ENCODE measurements around the gene PRKAA2. TPM values are rescaled to one million over a fixed set of nuclear protein-coding genes. Genes with fewer than 3 reads are reported as not detected.

The PRKAA2 gene
- total and polyA plus RNA-seq, 2 of the 13 experiments (the other 11 are each of a cell fraction or from before 2014, with no cell fraction given) = 6.0 to 7.5 TPM

DNA sequence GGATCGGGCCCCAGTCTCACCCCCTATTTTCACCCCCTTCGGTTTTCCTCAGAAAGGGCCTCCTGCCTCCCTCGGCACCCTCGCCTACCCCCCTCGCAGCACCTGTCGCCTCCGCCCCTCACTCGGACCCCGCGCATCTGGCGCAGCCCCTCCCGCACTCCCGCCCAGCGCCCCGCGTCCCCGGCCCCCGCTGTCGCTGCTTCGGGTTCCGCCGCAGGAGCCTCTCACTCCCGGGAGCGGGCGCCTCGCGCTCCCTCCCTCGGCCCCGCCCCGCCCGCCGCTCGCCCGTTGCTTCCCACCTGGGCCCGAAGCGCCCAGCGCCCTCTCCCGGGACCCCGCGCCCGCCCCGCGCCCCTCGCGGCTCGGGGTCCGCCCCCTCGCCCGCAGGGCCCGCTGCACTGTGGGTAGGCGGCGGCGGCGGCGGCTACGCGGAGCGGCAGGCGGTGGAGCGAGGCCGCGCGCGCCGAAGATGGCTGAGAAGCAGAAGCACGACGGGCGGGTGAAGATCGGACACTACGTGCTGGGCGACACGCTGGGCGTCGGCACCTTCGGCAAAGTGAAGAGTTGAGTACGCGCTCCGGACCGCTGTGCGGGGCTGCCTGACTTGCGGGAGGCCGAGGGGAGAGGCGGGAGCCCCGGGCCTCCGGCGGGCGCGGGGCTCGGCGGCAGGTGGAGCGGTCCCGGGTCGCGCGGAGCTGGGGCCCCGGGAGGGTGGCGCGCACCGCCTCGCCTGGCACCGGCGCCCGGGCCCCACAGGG, at the start of gene PRKAA2 (continued):
- TF ChIP-seq, protein P1, sequence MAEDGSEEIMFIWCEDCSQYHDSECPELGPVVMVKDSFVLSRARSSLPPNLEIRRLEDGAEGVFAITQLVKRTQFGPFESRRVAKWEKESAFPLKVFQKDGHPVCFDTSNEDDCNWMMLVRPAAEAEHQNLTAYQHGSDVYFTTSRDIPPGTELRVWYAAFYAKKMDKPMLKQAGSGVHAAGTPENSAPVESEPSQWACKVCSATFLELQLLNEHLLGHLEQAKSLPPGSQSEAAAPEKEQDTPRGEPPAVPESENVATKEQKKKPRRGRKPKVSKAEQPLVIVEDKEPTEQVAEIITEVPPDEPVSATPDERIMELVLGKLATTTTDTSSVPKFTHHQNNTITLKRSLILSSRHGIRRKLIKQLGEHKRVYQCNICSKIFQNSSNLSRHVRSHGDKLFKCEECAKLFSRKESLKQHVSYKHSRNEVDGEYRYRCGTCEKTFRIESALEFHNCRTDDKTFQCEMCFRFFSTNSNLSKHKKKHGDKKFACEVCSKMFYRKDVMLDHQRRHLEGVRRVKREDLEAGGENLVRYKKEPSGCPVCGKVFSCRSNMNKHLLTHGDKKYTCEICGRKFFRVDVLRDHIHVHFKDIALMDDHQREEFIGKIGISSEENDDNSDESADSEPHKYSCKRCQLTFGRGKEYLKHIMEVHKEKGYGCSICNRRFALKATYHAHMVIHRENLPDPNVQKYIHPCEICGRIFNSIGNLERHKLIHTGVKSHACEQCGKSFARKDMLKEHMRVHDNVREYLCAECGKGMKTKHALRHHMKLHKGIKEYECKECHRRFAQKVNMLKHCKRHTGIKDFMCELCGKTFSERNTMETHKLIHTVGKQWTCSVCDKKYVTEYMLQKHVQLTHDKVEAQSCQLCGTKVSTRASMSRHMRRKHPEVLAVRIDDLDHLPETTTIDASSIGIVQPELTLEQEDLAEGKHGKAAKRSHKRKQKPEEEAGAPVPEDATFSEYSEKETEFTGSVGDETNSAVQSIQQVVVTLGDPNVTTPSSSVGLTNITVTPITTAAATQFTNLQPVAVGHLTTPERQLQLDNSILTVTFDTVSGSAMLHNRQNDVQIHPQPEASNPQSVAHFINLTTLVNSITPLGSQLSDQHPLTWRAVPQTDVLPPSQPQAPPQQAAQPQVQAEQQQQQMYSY (CRISPR knock-in tag; IDR thresholded peaks at IDR 0.05) = 0 out of 2 replicates have a peak, but pooled peaks have one; percentile 31
- TF ChIP-seq ZNF101 (CRISPR knock-in tag; IDR thresholded peaks at IDR 0.05; ENCODE audit: borderline replicate concordance, low read depth) (no peak), PHF21A (CRISPR knock-in tag; IDR thresholded peaks at IDR 0.05) (peak; percentile 49), KMT2A (CRISPR knock-in tag; IDR thresholded peaks at IDR 0.05) (peak; percentile 82), ZFYVE20 (CRISPR knock-in tag; IDR thresholded peaks at IDR 0.05; ENCODE audit: borderline replicate concordance, low read depth) (no peak), ZNF777 (CRISPR knock-in tag; IDR thresholded peaks at IDR 0.05) (peak; percentile 39), UBTF (CRISPR knock-in tag; IDR thresholded peaks at IDR 0.05) (peak; percentile 85), KLF6 (CRISPR knock-in tag; IDR thresholded peaks at IDR 0.05) (0 out of 2 replicates have a peak, but pooled peaks have one; percentile 33), NKX3-1 (CRISPR knock-in tag; IDR thresholded peaks at IDR 0.05) (0 out of 2 replicates have a peak, but pooled peaks have one; percentile 40), SAP130 (CRISPR knock-in tag; IDR thresholded peaks at IDR 0.05; ENCODE audit: low read depth) (peak; percentile 54; the same call in 1 of the 2 replicates), RBM22 (optimal IDR thresholded peaks at IDR 0.05; ENCODE audit: low read length) (no peak)
- TF ChIP-seq, protein P2, sequence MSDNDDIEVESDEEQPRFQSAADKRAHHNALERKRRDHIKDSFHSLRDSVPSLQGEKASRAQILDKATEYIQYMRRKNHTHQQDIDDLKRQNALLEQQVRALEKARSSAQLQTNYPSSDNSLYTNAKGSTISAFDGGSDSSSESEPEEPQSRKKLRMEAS (IDR thresholded peaks at IDR 0.05) = peak; percentile 86
- TF ChIP-seq, protein P3, sequence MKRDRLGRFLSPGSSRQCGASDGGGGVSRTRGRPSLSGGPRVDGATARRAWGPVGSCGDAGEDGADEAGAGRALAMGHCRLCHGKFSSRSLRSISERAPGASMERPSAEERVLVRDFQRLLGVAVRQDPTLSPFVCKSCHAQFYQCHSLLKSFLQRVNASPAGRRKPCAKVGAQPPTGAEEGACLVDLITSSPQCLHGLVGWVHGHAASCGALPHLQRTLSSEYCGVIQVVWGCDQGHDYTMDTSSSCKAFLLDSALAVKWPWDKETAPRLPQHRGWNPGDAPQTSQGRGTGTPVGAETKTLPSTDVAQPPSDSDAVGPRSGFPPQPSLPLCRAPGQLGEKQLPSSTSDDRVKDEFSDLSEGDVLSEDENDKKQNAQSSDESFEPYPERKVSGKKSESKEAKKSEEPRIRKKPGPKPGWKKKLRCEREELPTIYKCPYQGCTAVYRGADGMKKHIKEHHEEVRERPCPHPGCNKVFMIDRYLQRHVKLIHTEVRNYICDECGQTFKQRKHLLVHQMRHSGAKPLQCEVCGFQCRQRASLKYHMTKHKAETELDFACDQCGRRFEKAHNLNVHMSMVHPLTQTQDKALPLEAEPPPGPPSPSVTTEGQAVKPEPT (CRISPR knock-in tag; IDR thresholded peaks at IDR 0.05; ENCODE audit: low read depth) = no peak
- TF ChIP-seq, protein P4, sequence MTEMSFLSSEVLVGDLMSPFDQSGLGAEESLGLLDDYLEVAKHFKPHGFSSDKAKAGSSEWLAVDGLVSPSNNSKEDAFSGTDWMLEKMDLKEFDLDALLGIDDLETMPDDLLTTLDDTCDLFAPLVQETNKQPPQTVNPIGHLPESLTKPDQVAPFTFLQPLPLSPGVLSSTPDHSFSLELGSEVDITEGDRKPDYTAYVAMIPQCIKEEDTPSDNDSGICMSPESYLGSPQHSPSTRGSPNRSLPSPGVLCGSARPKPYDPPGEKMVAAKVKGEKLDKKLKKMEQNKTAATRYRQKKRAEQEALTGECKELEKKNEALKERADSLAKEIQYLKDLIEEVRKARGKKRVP (CRISPR knock-in tag; IDR thresholded peaks at IDR 0.05) = 0 out of 4 replicates have a peak, but pooled peaks of 1 of the 2 experiments have one; percentile 37
- TF ChIP-seq, protein P5, sequence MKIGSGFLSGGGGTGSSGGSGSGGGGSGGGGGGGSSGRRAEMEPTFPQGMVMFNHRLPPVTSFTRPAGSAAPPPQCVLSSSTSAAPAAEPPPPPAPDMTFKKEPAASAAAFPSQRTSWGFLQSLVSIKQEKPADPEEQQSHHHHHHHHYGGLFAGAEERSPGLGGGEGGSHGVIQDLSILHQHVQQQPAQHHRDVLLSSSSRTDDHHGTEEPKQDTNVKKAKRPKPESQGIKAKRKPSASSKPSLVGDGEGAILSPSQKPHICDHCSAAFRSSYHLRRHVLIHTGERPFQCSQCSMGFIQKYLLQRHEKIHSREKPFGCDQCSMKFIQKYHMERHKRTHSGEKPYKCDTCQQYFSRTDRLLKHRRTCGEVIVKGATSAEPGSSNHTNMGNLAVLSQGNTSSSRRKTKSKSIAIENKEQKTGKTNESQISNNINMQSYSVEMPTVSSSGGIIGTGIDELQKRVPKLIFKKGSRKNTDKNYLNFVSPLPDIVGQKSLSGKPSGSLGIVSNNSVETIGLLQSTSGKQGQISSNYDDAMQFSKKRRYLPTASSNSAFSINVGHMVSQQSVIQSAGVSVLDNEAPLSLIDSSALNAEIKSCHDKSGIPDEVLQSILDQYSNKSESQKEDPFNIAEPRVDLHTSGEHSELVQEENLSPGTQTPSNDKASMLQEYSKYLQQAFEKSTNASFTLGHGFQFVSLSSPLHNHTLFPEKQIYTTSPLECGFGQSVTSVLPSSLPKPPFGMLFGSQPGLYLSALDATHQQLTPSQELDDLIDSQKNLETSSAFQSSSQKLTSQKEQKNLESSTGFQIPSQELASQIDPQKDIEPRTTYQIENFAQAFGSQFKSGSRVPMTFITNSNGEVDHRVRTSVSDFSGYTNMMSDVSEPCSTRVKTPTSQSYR (CRISPR knock-in tag; IDR thresholded peaks at IDR 0.05; ENCODE audit: borderline replicate concordance) = no peak

Measured in HepG2 (cell line).